Measurements from ENCODE around the gene STK31.
"Not testable (repeated sequence)": the region's sequence is repeated elsewhere in the genome, so short reads cannot be mapped to it uniquely, and the experiment has no call there.

Gene STK31, protein sequence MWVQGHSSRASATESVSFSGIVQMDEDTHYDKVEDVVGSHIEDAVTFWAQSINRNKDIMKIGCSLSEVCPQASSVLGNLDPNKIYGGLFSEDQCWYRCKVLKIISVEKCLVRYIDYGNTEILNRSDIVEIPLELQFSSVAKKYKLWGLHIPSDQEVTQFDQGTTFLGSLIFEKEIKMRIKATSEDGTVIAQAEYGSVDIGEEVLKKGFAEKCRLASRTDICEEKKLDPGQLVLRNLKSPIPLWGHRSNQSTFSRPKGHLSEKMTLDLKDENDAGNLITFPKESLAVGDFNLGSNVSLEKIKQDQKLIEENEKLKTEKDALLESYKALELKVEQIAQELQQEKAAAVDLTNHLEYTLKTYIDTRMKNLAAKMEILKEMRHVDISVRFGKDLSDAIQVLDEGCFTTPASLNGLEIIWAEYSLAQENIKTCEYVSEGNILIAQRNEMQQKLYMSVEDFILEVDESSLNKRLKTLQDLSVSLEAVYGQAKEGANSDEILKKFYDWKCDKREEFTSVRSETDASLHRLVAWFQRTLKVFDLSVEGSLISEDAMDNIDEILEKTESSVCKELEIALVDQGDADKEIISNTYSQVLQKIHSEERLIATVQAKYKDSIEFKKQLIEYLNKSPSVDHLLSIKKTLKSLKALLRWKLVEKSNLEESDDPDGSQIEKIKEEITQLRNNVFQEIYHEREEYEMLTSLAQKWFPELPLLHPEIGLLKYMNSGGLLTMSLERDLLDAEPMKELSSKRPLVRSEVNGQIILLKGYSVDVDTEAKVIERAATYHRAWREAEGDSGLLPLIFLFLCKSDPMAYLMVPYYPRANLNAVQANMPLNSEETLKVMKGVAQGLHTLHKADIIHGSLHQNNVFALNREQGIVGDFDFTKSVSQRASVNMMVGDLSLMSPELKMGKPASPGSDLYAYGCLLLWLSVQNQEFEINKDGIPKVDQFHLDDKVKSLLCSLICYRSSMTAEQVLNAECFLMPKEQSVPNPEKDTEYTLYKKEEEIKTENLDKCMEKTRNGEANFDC

GRCh38 chr7:23710000-23710399 is at the start of gene STK31:
Gene STK31 (plus strand): TSS chr7:23710219. CDS start chr7:23710286, 67 bp downstream.
- Histone ChIP-seq H3K36me3 (replicated peaks) (no peaks in the 10 kb centered on the region), H3K9me3 (peaks cover 5% of the 10 kb centered on the region; the same call in 1 of the 2 replicates), H3K4me3 (no peak within 1 kb of the TSS), H3K4me1 (peaks cover 7% of the 10 kb centered on the region), H3K27me3 (ENCODE audit: low read depth) (no peaks in the 10 kb centered on the region)
- in situ Hi-C loops (cut with MboI; ENCODE audit: low sequenced_read_pairs): loop anchor here (10.0 kb wide), 1 partner anchor 435 kb away; no protein-coding TSS in a partner anchor
- no peak for DNase-seq (ENCODE audit: low spot score in 2 of 2)

- Histone ChIP-seq H3K4me1 (no peaks in the 10 kb centered on the region), H3K36me3 (replicated peaks) (no peaks in the 10 kb centered on the region), H3K27me3 (ENCODE audit: low read depth) (no peaks in the 10 kb centered on the region), H3K4me3 (no peak overlapping the region), H3K9me3 (peaks cover 5% of the 10 kb centered on the region; the same call in 1 of the 2 replicates)
- in situ Hi-C loops (cut with MboI; ENCODE audit: low sequenced_read_pairs): no loop called here
- no peak for DNase-seq (ENCODE audit: low spot score in 2 of 2)
Observed at GRCh38 chr7:23661385-23661784, 48.6 kb upstream of the STK31 start.

DNA sequence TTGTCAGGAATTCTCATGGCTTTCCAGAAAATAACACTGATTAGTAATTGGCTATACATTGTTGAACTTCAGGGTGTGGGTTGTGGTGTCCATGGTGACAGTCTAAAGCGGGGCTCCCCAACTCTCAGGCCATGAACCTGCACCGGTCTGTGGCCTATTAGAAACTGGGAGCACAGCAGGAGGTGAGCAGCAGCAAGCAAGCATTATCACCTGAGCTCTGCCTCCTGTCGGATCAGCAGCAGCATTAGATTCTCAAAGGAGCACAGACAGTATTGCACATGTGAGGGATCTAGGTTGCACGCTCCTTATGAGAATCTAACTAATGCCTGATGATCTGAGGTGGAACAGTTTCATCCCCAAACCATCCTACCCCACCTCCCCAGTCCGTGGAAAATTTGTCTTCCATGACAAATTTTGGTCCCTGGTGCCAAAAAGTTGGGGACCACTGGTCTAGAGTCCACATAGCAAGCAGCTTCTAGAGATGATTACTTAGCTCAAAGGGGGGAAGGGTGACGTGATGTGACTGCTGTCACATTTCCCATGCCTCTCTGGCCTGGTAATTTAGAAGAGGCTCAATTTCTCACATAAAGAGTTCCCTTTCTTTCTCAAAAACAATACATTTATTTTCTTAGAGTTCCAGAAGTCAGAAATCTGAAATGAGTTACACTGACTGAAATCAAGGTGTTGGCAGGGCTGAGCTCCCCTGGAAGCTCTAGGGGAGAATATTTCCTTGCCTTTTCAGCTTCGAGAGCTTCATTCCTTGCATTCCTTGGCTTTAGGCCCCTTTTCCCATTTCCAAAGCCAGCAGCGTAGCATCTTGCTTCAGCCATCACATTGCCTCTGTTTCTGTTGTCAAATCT is 47.7 kb upstream of the STK31 start:
- Histone ChIP-seq H3K27me3 (ENCODE audit: low read depth) (no peaks in the 10 kb centered on the region), H3K4me3 (no peak overlapping the region), H3K4me1 (no peaks in the 10 kb centered on the region), H3K9me3 (peaks cover 5% of the 10 kb centered on the region; the same call in 1 of the 2 replicates), H3K36me3 (replicated peaks) (no peaks in the 10 kb centered on the region)
- in situ Hi-C loops (cut with MboI; ENCODE audit: low sequenced_read_pairs): no loop called here
- no peak for DNase-seq (ENCODE audit: low spot score in 2 of 2)

DNA sequence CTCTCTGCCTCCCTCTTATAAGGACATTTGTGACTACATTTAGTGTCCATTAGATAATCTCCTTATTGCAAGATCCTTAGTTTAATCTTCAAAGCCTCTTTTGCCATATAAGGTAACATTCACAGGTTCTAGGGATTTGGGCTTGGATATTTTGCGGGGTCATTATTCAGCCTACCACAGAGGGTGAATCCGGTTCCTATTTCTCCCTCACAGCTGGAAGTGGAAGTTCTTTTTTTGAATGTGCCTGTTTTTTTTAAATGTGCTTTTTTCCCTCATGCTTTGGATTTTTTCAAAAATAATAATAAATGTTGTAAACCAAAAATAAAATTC is 47.1 kb upstream of the STK31 start:
- peaks cover 5% of the 10 kb centered on the region; the same call in 1 of the 2 replicates for H3K9me3 ChIP-seq
- no peak for DNase-seq (ENCODE audit: low spot score in 2 of 2)
- no peak overlapping the region for H3K4me3 ChIP-seq
- no peaks in the 10 kb centered on the region for H3K36me3 ChIP-seq (replicated peaks)
- in situ Hi-C loops (cut with MboI; ENCODE audit: low sequenced_read_pairs): no loop called here
- no peaks in the 10 kb centered on the region for H3K27me3 ChIP-seq (ENCODE audit: low read depth)
- H3K4me1 ChIP-seq: no peaks in the 10 kb centered on the region

DNA sequence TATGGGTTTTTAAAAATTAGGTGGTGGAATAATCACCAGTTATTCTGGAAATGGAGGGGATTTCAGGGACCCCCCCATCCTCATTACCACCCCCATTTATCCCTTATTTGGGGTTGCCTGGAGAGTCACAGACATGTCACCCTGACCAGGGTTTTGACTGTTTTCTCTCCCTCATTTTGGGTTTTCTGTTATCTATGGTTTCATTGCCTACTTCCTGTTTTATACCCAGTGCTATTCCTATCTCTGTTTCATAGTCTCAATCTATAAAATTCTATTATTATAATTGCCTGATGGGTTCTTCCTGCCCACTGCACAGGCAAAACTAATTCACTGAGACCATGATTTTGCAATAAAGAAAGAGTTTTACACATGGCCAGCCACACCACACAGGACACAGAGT is 45.9 kb upstream of the STK31 start:
- H3K4me3 ChIP-seq: no peak overlapping the region
- H3K27me3 ChIP-seq (ENCODE audit: low read depth): no peaks in the 10 kb centered on the region
- H3K4me1 ChIP-seq: no peaks in the 10 kb centered on the region
- no peak for DNase-seq (ENCODE audit: low spot score in 2 of 2)
- no peaks in the 10 kb centered on the region for H3K36me3 ChIP-seq (replicated peaks)
- no peaks in the 10 kb centered on the region for H3K9me3 ChIP-seq
- in situ Hi-C loops (cut with MboI; ENCODE audit: low sequenced_read_pairs): no loop called here

- H3K4me1 ChIP-seq: no peaks in the 10 kb centered on the region
- H3K4me3 ChIP-seq: no peak overlapping the region
- no peaks in the 10 kb centered on the region for H3K9me3 ChIP-seq
- DNase-seq (ENCODE audit: low spot score in 2 of 2): no peak
- in situ Hi-C loops (cut with MboI; ENCODE audit: low sequenced_read_pairs): no loop called here
- H3K36me3 ChIP-seq (replicated peaks): no peaks in the 10 kb centered on the region
- H3K27me3 ChIP-seq (ENCODE audit: low read depth): no peaks in the 10 kb centered on the region
Observed at GRCh38 chr7:23672033-23672432, 38.0 kb upstream of the STK31 start.

- H3K36me3 ChIP-seq (replicated peaks): no peaks in the 10 kb centered on the region
- H3K27me3 ChIP-seq (ENCODE audit: low read depth): no peaks in the 10 kb centered on the region
- no peaks in the 10 kb centered on the region; the same call in 1 of the 2 replicates for H3K9me3 ChIP-seq
- DNase-seq (ENCODE audit: low spot score in 2 of 2): no peak
- H3K4me3 ChIP-seq: no peak within 1 kb of the TSS
- no peaks in the 10 kb centered on the region for H3K4me1 ChIP-seq
- in situ Hi-C loops (cut with MboI; ENCODE audit: low sequenced_read_pairs): no loop called here
Observed at GRCh38 chr7:23679898-23680413, 30.1 kb upstream of the STK31 start, which contains the start of gene FAM221A. Gene FAM221A (plus strand): TSS chr7:23680199. CDS start chr7:23680219, 20 bp downstream.

DNA sequence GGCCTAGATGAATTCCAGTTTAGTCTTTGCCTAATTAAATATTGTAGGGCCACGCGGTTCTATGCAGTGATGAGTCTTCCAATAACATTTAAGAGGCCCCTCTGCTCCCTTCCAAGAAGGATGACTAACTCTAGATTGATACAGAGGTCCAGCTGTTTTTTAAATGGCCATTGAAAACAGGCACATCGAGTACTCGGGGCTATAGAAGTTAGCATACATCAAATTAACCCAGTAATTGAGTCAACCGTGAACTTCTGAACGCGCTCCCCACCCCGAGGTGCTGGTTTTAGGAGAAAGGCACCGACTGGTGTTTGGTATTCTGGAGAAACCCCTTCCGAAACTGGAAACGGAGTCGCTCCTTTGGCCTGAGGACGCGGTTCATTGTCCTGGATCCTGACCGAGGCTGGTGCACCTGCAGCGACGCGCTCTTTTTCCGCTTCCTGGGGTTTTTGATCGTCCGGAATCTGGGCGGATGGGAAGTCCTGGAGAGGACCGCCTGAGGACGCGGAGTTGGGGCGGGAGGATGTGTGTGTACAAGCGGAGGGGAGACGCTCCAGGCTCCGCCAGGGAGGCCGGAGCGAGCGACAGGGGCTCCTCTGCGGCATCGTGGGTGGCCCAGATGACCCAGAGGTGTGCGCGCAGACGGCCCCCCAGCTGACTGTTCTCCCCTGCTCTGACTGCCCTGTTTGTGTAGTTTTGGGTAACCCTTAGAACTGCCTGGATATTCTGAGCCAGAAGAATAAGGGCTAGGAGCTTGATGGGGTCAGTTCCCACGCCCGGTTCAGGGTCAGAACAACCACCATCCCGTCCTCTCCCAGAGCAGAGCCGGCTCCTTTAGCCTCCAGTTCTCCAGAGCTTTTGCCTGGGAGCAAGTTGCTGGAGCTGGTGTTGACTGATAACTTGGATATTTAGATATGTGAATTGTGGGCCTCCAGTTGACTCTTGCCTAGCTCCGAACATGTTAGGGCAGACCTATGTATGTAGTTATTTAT is 29.3 kb upstream of the STK31 start:
- Histone ChIP-seq H3K27me3 (ENCODE audit: low read depth) (no peaks in the 10 kb centered on the region), H3K9me3 (no peaks in the 10 kb centered on the region; the same call in 1 of the 2 replicates), H3K36me3 (replicated peaks) (no peaks in the 10 kb centered on the region), H3K4me1 (no peaks in the 10 kb centered on the region), H3K4me3 (no peak overlapping the region)
- in situ Hi-C loops (cut with MboI; ENCODE audit: low sequenced_read_pairs): no loop called here
- DNase-seq (ENCODE audit: low spot score in 2 of 2): no peak

DNA sequence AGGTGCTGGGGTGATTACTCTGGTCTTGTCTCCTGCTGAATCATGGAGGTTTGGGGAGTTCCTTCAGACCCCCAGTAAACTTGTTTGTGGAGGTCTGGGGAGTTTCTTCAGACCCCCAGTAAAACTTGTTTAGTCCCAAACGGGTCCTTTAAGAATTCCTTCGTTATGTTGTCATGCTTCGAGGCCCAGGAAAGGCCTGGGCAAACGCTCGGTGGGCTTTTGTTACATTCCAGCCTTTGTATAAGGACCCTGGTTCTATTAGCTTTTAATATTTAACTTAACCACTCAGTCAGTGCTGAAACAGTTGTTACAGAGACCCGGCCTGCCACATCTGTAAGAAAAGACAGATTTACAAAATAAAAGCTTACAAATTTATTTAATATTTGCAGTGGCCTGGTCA is 26.0 kb upstream of the STK31 start:
- DNase-seq (ENCODE audit: low spot score in 2 of 2); H3K9me3 ChIP-seq; H3K27me3 ChIP-seq (ENCODE audit: low read depth); H3K4me3 ChIP-seq; H3K36me3 ChIP-seq (replicated peaks); in situ Hi-C loops (cut with MboI; ENCODE audit: low sequenced_read_pairs); H3K4me1 ChIP-seq: not testable (repeated sequence)

- Histone ChIP-seq H3K27me3 (ENCODE audit: low read depth) (no peaks in the 10 kb centered on the region), H3K4me1 (no peaks in the 10 kb centered on the region), H3K4me3 (no peak overlapping the region), H3K36me3 (replicated peaks) (no peaks in the 10 kb centered on the region), H3K9me3 (no peaks in the 10 kb centered on the region)
- DNase-seq (ENCODE audit: low spot score in 2 of 2): no peak
- in situ Hi-C loops (cut with MboI; ENCODE audit: low sequenced_read_pairs): no loop called here
Observed at GRCh38 chr7:23685731-23686130, 24.3 kb upstream of the STK31 start.

GRCh38 chr7:23687011-23687410 is 23.0 kb upstream of the STK31 start:
- Histone ChIP-seq H3K9me3 (no peaks in the 10 kb centered on the region), H3K36me3 (replicated peaks) (no peaks in the 10 kb centered on the region), H3K4me1 (no peaks in the 10 kb centered on the region; the same call in 1 of the 2 replicates), H3K4me3 (no peak overlapping the region), H3K27me3 (ENCODE audit: low read depth) (no peaks in the 10 kb centered on the region)
- in situ Hi-C loops (cut with MboI; ENCODE audit: low sequenced_read_pairs): no loop called here
- DNase-seq (ENCODE audit: low spot score in 2 of 2): no peak

DNA sequence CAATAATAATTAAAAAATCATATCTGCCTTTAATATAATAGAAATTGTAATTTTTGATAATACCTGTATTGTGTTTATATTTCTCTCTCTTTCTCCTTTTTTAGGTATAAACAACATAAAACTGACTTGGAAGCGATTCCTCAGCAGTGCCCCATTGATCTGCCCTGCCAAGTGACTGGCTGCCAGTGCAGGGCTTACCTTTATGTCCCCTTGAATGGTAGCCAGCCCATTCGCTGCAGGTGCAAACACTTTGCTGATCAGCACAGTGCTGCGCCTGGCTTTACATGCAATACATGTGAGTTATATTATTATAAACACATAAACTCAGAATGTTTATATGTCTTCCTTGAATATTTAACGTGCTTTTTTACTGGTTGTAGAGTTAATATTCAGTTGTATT is 20.9 kb upstream of the STK31 start:
- no peak for DNase-seq (ENCODE audit: low spot score in 2 of 2)
- Histone ChIP-seq H3K36me3 (replicated peaks) (no peaks in the 10 kb centered on the region), H3K4me1 (no peaks in the 10 kb centered on the region; the same call in 1 of the 2 replicates), H3K9me3 (no peaks in the 10 kb centered on the region), H3K27me3 (ENCODE audit: low read depth) (no peaks in the 10 kb centered on the region), H3K4me3 (no peak overlapping the region)
- in situ Hi-C loops (cut with MboI; ENCODE audit: low sequenced_read_pairs): no loop called here
